NK-92 (cell line): ENCODE data around the gene SCAMP2.

ENCODE experiments used
- DNase-seq: peaks from one replicate; lab custom pipeline; 2025; ENCODE audit not compliant: unreplicated experiment; lab: John Stamatoyannopoulos, UW

SCAMP2 gene

GRCh38 chr15:74839526-74840395 lies 33.4 kb downstream of the SCAMP2 start:
- no peak for DNase-seq

DNA sequence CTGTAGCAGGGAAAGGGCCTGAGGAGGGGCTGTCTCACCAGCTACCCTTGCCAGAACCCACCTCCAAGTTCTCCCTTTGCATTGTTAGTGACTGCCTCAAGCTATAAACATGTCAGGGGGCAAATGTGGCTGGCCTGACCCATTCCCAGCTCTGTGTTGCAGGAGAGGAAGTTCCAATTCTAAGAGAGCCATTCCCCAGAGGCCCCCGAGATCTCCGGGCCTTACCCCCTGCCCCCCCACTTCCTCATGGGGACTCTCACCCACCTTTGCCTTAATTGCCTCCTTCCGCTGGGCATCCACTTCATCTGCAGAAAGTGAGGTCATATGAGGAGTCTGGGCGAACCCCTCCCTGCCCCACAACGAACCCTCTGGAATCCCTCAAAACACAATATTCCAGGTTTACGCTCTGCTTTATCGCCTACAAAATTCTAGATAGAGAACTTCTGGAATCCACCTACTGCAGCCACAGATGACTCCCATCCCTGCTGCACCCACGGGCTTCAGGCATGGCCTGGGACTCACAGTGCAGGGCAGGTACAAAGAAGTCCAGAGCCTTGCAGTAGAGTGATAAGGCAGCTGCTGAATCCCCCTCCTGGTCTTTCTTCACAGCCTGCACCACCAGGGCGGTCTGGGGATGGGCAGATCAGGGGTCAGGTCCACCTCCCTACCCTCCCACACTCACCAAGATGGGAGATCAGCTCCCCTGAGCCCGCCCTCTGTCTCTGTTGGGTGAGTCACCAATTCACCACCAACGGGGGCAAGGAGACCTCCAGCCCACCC lies 34.2 kb downstream of the SCAMP2 start:
- no peak for DNase-seq

GRCh38 chr15:74838137-74838516 lies 35.0 kb downstream of the SCAMP2 start:
- DNase-seq = no peak

DNA sequence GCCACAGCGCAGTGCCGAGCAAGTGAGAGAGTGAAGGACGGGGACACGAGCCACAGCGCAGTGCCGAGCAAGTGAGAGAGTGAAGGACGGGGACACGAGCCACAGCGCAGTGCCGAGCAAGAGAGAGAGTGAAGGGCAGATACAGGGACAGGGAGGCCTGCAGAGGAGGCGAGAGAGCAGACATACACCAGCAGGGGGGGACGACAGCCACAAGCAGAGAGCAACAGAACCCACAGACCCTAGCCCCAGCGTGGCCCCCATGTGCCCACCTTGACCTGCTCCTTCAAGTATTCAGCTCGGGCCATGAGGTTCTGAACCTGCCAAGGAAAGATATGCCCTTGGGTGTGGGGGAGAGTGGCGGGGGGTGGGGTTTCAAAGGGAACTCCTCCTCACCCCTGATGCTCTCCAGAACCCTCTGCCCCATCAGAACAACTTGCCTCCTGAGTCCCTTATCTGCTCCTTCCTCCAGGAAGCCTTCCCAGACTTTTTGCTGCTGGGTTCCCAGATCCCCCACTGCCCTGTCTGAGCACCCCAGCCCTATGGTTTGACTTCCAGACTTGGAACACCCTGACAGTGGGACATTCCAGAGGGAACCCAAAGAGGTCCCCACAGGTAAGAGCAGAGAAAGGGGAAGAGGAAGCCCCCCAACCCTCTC lies 35.6 kb downstream of the SCAMP2 start:
- no peak for DNase-seq

DNA sequence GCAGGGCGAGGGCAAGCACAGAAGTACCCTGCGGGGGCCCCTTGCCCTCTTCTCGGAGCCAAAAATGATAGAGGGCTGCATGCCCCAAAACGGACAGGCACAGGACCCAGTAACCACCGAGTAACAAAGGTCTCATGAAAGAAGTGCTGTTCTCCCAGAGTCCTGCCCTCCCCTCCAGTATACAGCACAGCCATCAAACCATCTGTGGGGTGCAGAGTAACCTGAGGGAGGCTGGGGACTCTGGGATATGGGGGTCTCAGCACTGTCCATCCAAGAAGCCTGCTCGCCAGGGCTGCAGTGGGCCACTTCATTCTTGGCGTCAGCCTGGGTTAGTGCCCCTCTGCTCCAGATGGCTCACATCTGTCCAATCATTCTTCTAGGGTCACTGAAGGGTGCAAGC lies 36.3 kb downstream of the SCAMP2 start:
- no peak for DNase-seq

DNA sequence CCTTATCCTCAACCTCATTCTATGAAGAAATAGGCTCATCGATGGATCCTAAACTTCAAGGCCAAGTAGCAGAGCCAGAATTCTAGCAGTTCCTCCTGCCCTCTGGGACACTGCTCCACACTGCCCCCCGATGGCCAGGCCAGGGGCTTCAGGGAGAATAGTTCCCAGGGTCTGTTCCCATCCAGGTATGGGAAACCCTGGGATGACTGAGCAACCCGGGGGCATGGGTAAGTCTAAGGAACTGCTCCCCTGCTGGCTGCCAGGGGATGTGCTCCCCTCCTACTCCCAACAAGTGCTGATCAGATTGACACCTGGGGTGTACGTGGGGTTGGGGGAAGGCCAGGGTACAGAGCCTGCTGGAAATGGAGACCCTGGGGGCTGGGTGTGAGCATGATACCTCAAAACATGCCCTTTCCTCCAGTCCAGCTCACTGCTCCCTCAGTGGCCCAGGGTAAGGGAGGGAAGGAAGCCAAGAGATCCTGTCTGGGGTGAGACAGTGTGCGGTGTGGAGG lies 37.8 kb downstream of the SCAMP2 start:
- DNase-seq = no peak

DNA sequence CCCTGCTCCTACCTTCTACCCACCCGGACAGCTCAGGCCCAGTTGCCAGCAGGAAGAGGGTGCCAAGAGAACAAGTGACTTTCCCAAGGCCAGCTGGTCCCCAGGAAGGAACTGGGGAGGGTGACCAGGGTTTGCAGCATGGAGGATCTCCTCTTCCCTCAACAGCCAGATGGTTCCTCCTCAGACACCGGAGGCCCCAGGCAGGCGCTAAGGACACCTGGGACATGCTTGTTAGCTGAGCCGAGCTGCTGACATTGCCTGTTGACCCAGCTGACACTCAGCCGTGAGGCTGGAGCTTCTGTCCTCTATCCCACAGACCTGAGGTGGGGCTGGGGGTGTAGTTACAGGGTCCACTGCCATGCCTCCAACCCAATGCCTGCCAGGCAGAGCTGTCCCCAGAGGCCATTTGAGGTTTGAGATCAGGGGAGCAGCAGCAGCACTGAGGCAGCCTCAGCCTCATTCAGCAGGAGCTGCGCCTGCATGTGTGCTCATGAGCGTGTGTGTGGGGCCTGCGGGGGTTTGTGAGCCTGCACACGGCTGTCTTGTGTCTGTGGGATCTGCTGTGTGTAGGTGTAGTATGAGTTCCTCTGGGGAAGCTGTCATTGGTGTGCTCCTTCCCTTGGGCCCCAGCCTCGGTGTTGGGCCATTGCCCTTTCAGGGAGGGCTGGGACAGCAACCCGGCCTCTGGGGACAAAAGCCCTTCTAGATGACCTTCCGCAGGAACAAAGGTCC lies 39.6 kb downstream of the SCAMP2 start:
- no peak for DNase-seq

DNA sequence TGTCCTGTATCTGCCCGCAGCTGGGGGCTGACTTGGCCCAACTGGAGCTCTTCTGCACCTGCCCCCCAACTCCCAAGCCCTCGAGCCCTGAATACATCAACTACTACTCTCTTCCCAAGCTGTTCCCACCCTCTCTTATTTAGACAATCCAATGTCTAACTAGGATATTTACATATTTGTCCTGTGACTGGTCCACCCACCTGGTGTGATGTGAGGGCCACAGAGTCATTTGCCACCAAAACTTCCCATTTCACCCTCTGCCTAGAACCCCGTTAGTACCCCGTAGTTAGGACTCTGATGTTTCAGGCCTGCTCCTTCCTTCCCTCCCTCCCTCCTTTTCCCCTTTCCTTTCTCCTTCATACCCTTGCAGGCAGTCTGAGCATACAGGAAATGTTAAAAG lies 40.3 kb downstream of the SCAMP2 start:
- no peak for DNase-seq

- no peak for DNase-seq
Observed at GRCh38 chr15:74831813-74832495, 41.2 kb downstream of the SCAMP2 start.

- no peak for DNase-seq
Observed at GRCh38 chr15:74830868-74831267, 42.3 kb downstream of the SCAMP2 start.

DNA sequence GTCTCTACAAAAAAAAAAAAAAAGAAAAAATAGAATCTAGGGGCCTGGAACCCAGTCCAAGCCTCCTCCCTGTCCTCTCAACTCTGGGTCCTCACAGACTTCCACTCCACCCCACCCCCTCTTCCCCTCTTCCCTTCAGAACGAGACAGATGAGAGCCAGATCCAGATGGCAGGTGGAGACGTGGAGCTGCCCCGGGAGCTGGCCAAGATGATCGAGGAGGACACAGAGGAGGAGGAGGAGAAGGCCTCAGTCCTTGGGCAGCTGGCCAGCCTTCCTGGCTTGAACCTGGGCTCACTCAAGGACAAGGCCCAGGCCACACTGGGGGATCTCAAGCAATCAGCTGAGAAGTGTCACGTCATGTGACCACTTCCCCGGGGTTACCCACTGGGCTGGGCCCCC lies 43.2 kb downstream of the SCAMP2 start:
- DNase-seq = no peak

GRCh38 chr15:74829486-74829885 lies 43.7 kb downstream of the SCAMP2 start:
- DNase-seq = no peak

- DNase-seq = no peak
Observed at GRCh38 chr15:74828835-74829234, 44.3 kb downstream of the SCAMP2 start.

DNA sequence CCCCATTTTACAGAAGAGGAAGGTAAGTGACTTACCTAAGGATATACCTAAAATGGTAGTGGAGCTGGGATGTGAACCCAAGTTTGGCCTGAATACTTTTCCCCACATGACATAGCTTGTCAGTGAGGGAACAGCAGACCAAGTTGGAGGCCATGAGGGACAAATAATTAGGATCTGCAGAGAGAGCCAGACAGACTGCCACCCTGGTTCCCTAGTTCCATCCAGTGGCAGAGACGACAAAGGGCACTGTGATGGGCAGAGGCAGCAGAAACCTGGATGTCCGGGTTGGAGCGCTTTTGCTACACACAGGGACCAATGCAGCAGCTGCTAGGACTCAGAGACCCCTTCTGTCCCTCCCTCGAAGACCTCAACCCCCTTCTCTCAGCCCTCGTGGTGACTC lies 45.6 kb downstream of the SCAMP2 start:
- DNase-seq = no peak

DNA sequence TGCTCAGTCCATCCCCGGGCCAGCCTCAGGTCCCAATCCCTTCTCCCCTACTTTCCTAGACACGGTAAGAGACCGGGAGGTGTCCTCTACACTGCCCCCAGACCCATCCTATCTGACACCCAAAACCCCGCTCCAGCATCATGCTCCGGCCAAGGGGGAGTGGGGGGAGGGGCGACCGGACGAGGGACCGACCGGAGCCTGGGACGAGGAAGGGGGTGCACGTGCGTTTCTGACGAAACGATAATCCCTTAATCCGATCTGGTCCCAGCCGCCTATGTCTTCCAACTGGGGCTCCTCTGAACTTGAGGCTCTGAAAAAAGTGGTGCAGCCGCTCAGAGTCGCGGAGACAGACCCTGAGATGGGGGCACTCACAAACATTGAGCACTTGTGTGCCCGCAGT lies 46.2 kb downstream of the SCAMP2 start:
- DNase-seq = no peak

DNA sequence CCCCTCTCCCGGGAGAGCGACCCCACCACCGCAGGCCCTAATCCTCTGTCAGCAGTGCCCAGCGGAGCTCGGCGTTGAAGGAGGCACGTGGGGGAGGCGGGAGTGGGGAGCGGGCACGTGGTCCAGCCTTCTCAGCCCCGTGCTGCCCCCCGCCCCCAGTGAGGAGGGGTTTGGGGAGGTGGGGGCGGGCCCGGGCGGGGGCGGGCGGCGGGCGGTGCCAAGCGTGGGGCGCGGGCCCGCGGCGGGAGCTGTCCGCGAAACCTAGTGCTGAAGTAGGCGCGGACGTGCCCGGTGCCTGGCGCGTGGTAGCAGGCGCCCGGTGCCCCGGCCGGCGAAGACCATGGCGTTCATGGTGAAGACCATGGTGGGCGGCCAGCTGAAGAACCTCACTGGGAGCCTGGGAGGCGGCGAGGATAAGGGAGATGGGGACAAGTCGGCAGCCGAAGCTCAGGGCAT lies 46.8 kb downstream of the SCAMP2 start, which contains the start of gene CPLX3:
Gene CPLX3, plus strand, starts transcription at position 264 of the 456 bp plus-strand sequence. Its CDS starts 77 bp downstream, at position 341.
- DNase-seq = no peak

- no peak for DNase-seq
Observed at GRCh38 chr15:74825866-74826265, 47.3 kb downstream of the SCAMP2 start.

GRCh38 chr15:74824976-74825375 lies 48.2 kb downstream of the SCAMP2 start:
- no peak for DNase-seq

DNA sequence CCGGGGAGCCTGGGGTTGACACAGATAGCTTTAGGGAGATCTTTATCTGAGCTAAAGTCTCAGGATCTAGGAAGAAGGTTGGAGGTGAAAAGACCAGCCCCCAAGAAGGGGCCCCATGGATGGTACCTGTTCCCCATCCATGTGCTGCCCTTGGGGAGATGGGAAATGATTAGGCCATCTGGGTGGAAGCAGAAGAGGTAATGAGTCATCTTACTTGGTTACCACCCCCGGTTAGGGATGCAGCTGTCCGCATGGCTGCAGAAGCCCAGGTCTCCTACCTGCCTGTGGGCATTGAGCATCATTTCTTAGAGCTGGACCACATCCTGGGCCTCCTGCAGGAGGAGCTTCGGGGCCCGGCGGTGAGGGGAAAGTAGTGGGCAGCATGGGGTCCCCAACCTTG lies 49.8 kb downstream of the SCAMP2 start:
- no peak for DNase-seq

- DNase-seq = no peak
Observed at GRCh38 chr15:74822233-74822632, 50.9 kb downstream of the SCAMP2 start.
